GM23338 (cell line): Measurements from ENCODE around the gene STK32C. TPM values are rescaled to one million over a fixed set of nuclear protein-coding genes. Genes with fewer than 3 reads are reported as not detected.
A peak's percentile ranks its signal among the peaks of the same experiment; 100 is the strongest.

Source experiments
- ATAC-seq: fragments of 200-7000 bp; cut with Tn5 transposase; 3 replicates; pipeline ENCODE4 v1.9.1; 2020
- DNase-seq: peaks from one replicate; pipeline ENCODE4 v3.0.0-alpha.2; 2015; ENCODE audit warnings: low spot score
- H2AFZ ChIP-seq: fragments of 200-600 bp; sonication (generic); 2 replicates; pipeline ENCODE4 v1.8.0; 2016; ENCODE audit warnings: antibody characterized with exemption, mild to moderate bottlenecking, moderate library complexity
- H3F3A ChIP-seq: fragments of 200-600 bp; sonication (generic); replicated peaks from 2 replicates; pipeline ENCODE4 v1.8.0; 2017; ENCODE audit warnings: antibody characterized with exemption, mixed run types, low read depth
- H3K27ac ChIP-seq: fragments of 200-600 bp; sonication (generic); 2 replicates; pipeline ENCODE4 v1.6.1; 2016; ENCODE audit warnings: low read depth
- H3K27me3 ChIP-seq: fragments of 200-600 bp; sonication (generic); 2 replicates; pipeline ENCODE4 v1.8.0; 2016; ENCODE audit warnings: mild to moderate bottlenecking, mixed run types, moderate library complexity; ENCODE audit not compliant: insufficient read depth
- H3K36me3 ChIP-seq: fragments of 200-600 bp; sonication (generic); 2 replicates; pipeline ENCODE4 v1.8.0; 2016; ENCODE audit warnings: mild to moderate bottlenecking; ENCODE audit not compliant: insufficient read depth
- H3K4me1 ChIP-seq: fragments of 200-600 bp; sonication (generic); 2 replicates; pipeline ENCODE4 v1.8.0; 2016; ENCODE audit warnings: mild to moderate bottlenecking, moderate library complexity; ENCODE audit not compliant: insufficient read depth
- H3K4me2 ChIP-seq: fragments of 200-600 bp; sonication (generic); 2 replicates; pipeline ENCODE4 v1.7.1; 2017; ENCODE audit warnings: mixed run types
- H3K4me3 ChIP-seq: fragments of 200-600 bp; sonication (generic); 2 replicates; pipeline ENCODE4 v1.6.1; 2016; ENCODE audit warnings: mixed run types
- H3K79me2 ChIP-seq: fragments of 200-600 bp; sonication (generic); replicated peaks from 2 replicates; pipeline ENCODE4 v1.8.0; 2017; ENCODE audit warnings: mild to moderate bottlenecking; ENCODE audit not compliant: insufficient read depth
- H3K9me2 ChIP-seq: fragments of 200-600 bp; sonication (generic); 2 replicates; pipeline ENCODE4 v1.8.0; 2017; ENCODE audit not compliant: insufficient read depth
- H4K20me1 ChIP-seq: fragments of 200-600 bp; sonication (generic); replicated peaks from 2 replicates; pipeline ENCODE4 v1.8.0; 2017; ENCODE audit warnings: mild to moderate bottlenecking; ENCODE audit not compliant: insufficient read depth
- H3K27ac Mint-ChIP-seq: 2 replicates; pipeline ENCODE4 v1.8.0; 2020; ENCODE audit warnings: inconsistent platforms, mild to moderate bottlenecking, moderate library complexity, mixed read lengths
- H3K27me3 Mint-ChIP-seq: 3 replicates; pipeline ENCODE4 v1.8.0; 2022; ENCODE audit warnings: low read depth, mild to moderate bottlenecking, moderate library complexity, mixed read lengths, inconsistent platforms; ENCODE audit not compliant: insufficient read depth, poor library complexity
- H3K36me3 Mint-ChIP-seq: 3 replicates; pipeline ENCODE4 v1.8.0; 2021; ENCODE audit warnings: low read depth, mild to moderate bottlenecking, inconsistent platforms, moderate library complexity, mixed read lengths
- H3K4me1 Mint-ChIP-seq: 3 replicates; pipeline ENCODE4 v1.8.0; 2020; ENCODE audit warnings: mild to moderate bottlenecking, inconsistent platforms, mixed read lengths
- H3K4me3 Mint-ChIP-seq: 3 replicates; pipeline ENCODE4 v1.8.0; 2021; ENCODE audit warnings: moderate library complexity, mild to moderate bottlenecking, inconsistent platforms, mixed read lengths
- H3K9me3 Mint-ChIP-seq: 3 replicates; pipeline ENCODE4 v1.8.0; 2020; ENCODE audit warnings: moderate library complexity, mild to moderate bottlenecking, inconsistent platforms, mixed read lengths
- CREB1 ChIP-seq: fragments of 250-450 bp; sonication (Bioruptor Pico); IDR thresholded peaks from 2 replicates; pipeline ENCODE4 v1.5.0; 2020; ENCODE audit warnings: low read depth, mild to moderate bottlenecking, moderate library complexity
- EZH2 ChIP-seq: fragments of 200-600 bp; sonication (generic); IDR thresholded peaks from one replicate; pipeline ENCODE4 v1.8.0; 2017; ENCODE audit warnings: antibody characterized with exemption, mild to moderate bottlenecking, low read depth; ENCODE audit not compliant: unreplicated experiment
- EZH2phosphoT487 ChIP-seq: fragments of 200-600 bp; sonication (generic); IDR thresholded peaks from one replicate; pipeline ENCODE4 v1.8.1; 2018; ENCODE audit warnings: antibody characterized with exemption; ENCODE audit not compliant: unreplicated experiment
- JUNB ChIP-seq: IDR thresholded peaks from one replicate; pipeline ENCODE4 v1.6.1; 2016; ENCODE audit warnings: antibody characterized with exemption; ENCODE audit not compliant: unreplicated experiment
- POLR2AphosphoS5 ChIP-seq: IDR thresholded peaks from 2 replicates; pipeline ENCODE4 v1.6.1; 2016; ENCODE audit warnings: antibody characterized with exemption, low read depth
- ZNF114 ChIP-seq: fragments of 250-450 bp; sonication (Bioruptor Pico); IDR thresholded peaks from 2 replicates; pipeline ENCODE4 v1.5.0; 2020; ENCODE audit warnings: mild to moderate bottlenecking, moderate library complexity
- ZNF331 ChIP-seq: fragments of 250-450 bp; sonication (Bioruptor Pico); IDR thresholded peaks from 2 replicates; pipeline ENCODE4 v1.5.0; 2020; ENCODE audit warnings: low read depth, mild to moderate bottlenecking, moderate library complexity
- polyA plus RNA-seq: library from polyadenylated mRNA; unstranded; fragments of >200 nt; fragmentation: Nextera tagmentation; extraction: Ambion mirVana; gene quantifications from 2 replicates; pipeline ENCODE4 v1.2.1, GENCODE V29; 2016
- total RNA-seq: library from RNA; depleted of rRNA; stranded (reverse); fragments of >200 nt; shearing (Covaris generic); gene quantifications from 2 replicates; pipeline ENCODE4 v1.2.3, GENCODE V29; 2014
- TF ChIP-seq, protein P1 (sequence below): IDR thresholded peaks from 2 replicates; pipeline ENCODE4 v1.6.1; 2016; ENCODE audit warnings: antibody characterized with exemption
- TF ChIP-seq, protein P2 (sequence below): IDR thresholded peaks from one replicate; pipeline ENCODE4 v1.6.1; 2018; ENCODE audit warnings: antibody characterized with exemption; ENCODE audit not compliant: unreplicated experiment
- TF ChIP-seq, protein P3 (sequence below), 2 experiments: fragments of 200-600 bp in 1 of 2; sonication (generic) in 1 of 2; conservative IDR thresholded peaks; 2 replicates each; pipeline versions ENCODE4 v1.5.1 to v1.6.1; 2016 to 2017; ENCODE audit warnings: antibody characterized with exemption in 2 of 2, low read depth in 2 of 2, mild to moderate bottlenecking in 2 of 2, moderate library complexity in 1 of 2

The STK32C gene
- total and polyA plus RNA-seq, 2 experiments from 2014 or later, result 10.2 to 20.5 TPM

DNA sequence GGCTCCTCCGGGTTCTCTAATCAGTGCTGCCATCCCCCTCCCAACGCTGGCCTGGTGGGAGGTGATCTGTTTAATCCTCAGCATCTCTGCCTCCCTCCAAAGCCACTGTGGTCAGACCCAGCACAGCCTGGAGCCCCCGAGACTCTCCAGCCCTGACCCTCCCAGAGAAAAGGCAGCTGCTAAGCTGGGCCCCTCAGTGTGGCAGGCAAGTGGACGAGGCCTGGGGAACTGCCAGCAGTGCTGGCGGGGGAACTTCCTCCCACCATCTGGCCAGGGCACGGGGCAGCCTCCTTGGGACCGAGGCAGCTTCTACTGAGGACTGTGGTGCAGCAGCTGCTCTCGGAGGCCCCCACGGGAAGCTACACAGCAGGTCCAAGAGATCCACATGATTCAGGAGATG lies 69.9 kb downstream of the STK32C start (continued):
- no peak for TF ChIP-seq ZNF331
- no peak for TF ChIP-seq EZH2phosphoT487
- TF ChIP-seq, protein P1, sequence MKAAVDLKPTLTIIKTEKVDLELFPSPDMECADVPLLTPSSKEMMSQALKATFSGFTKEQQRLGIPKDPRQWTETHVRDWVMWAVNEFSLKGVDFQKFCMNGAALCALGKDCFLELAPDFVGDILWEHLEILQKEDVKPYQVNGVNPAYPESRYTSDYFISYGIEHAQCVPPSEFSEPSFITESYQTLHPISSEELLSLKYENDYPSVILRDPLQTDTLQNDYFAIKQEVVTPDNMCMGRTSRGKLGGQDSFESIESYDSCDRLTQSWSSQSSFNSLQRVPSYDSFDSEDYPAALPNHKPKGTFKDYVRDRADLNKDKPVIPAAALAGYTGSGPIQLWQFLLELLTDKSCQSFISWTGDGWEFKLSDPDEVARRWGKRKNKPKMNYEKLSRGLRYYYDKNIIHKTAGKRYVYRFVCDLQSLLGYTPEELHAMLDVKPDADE, result no peak
- no peak for TF ChIP-seq ZNF114

DNA sequence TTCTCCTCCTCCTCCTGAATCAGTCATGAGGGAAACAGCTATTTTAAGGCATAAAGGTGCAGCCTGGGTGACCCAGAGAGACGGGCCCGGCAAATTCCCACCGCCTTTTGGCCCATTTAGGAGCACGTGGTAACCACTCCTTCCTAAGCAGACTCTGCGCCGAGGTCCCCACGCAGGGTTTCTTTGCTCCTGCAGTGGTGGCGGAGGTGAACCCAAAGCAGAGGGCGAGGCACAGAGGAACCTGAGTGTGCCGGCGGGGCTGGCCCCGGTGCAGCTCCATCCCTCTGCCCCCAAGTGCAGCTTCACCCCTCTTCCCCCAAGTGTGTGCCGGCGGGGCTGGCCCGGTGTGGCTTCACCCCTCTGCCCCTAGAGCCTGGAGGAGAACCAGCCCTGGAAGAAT lies 70.4 kb downstream of the STK32C start:
- no peaks in the 10 kb centered on the region for H3K79me2 ChIP-seq
- no peak overlapping the region for H3K4me2 ChIP-seq
- H3K4me1 ChIP-seq, result no peaks in the 10 kb centered on the region
- no peak overlapping the region for H3K4me3 Mint-ChIP-seq
- no peaks in the 10 kb centered on the region for H3K9me3 Mint-ChIP-seq
- H3K9me2 ChIP-seq, result no peaks in the 10 kb centered on the region
- no peaks in the 10 kb centered on the region for H3K36me3 Mint-ChIP-seq
- no peaks in the 10 kb centered on the region for H3K36me3 ChIP-seq
- no peak overlapping the region for H3K27ac ChIP-seq
- H3K27me3 Mint-ChIP-seq, result peaks cover 6% of the 10 kb centered on the region
- TF ChIP-seq, protein P2, sequence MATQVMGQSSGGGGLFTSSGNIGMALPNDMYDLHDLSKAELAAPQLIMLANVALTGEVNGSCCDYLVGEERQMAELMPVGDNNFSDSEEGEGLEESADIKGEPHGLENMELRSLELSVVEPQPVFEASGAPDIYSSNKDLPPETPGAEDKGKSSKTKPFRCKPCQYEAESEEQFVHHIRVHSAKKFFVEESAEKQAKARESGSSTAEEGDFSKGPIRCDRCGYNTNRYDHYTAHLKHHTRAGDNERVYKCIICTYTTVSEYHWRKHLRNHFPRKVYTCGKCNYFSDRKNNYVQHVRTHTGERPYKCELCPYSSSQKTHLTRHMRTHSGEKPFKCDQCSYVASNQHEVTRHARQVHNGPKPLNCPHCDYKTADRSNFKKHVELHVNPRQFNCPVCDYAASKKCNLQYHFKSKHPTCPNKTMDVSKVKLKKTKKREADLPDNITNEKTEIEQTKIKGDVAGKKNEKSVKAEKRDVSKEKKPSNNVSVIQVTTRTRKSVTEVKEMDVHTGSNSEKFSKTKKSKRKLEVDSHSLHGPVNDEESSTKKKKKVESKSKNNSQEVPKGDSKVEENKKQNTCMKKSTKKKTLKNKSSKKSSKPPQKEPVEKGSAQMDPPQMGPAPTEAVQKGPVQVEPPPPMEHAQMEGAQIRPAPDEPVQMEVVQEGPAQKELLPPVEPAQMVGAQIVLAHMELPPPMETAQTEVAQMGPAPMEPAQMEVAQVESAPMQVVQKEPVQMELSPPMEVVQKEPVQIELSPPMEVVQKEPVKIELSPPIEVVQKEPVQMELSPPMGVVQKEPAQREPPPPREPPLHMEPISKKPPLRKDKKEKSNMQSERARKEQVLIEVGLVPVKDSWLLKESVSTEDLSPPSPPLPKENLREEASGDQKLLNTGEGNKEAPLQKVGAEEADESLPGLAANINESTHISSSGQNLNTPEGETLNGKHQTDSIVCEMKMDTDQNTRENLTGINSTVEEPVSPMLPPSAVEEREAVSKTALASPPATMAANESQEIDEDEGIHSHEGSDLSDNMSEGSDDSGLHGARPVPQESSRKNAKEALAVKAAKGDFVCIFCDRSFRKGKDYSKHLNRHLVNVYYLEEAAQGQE, result no peak
- no peak for TF ChIP-seq POLR2AphosphoS5
- TF ChIP-seq JUNB, result no peak
- TF ChIP-seq, protein P3, sequence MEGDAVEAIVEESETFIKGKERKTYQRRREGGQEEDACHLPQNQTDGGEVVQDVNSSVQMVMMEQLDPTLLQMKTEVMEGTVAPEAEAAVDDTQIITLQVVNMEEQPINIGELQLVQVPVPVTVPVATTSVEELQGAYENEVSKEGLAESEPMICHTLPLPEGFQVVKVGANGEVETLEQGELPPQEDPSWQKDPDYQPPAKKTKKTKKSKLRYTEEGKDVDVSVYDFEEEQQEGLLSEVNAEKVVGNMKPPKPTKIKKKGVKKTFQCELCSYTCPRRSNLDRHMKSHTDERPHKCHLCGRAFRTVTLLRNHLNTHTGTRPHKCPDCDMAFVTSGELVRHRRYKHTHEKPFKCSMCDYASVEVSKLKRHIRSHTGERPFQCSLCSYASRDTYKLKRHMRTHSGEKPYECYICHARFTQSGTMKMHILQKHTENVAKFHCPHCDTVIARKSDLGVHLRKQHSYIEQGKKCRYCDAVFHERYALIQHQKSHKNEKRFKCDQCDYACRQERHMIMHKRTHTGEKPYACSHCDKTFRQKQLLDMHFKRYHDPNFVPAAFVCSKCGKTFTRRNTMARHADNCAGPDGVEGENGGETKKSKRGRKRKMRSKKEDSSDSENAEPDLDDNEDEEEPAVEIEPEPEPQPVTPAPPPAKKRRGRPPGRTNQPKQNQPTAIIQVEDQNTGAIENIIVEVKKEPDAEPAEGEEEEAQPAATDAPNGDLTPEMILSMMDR (conservative IDR thresholded peaks at IDR 0.05; ENCODE audit: low read depth in 2 of 2), result no peak
- no peak for TF ChIP-seq EZH2phosphoT487
- no peak for TF ChIP-seq CREB1
- no peak for TF ChIP-seq EZH2
- H4K20me1 ChIP-seq, result no peaks in the 10 kb centered on the region
- peaks cover 8% of the 10 kb centered on the region for H3K4me1 Mint-ChIP-seq
- H2AFZ ChIP-seq, result no peak overlapping the region
- DNase-seq, result no peak
- no peaks in the 10 kb centered on the region for H3F3A ChIP-seq
- no peak overlapping the region for H3K27ac Mint-ChIP-seq
- no peak overlapping the region for H3K4me3 ChIP-seq
- peak; percentile 20; the same call in 2 of the 3 replicates for ATAC-seq
- no peaks in the 10 kb centered on the region for H3K27me3 ChIP-seq
